KMS-11 (cell line): ENCODE data around the gene TASP1.

ENCODE experiments used
- H2AFZ ChIP-seq: fragments of 200-600 bp; sonication (generic); 2 replicates; pipeline ENCODE4 v1.6.1; 2016; ENCODE audit warnings: antibody characterized with exemption, mixed run types, low read depth
- H3K27ac ChIP-seq: fragments of 200-600 bp; sonication (generic); 2 replicates; pipeline ENCODE4 v1.6.1; 2016; ENCODE audit warnings: mild to moderate bottlenecking, mixed run types
- H3K27me3 ChIP-seq: fragments of 200-600 bp; sonication (generic); 2 replicates; pipeline ENCODE4 v1.6.1; 2017; ENCODE audit warnings: mild to moderate bottlenecking, low read depth, mixed run types, moderate library complexity; ENCODE audit not compliant: insufficient read depth
- H3K36me3 ChIP-seq: fragments of 200-600 bp; sonication (generic); 2 replicates; pipeline ENCODE4 v1.6.1; 2017; ENCODE audit warnings: mild to moderate bottlenecking, mixed run types; ENCODE audit not compliant: insufficient read depth
- H3K4me1 ChIP-seq: fragments of 200-600 bp; sonication (generic); 2 replicates; pipeline ENCODE4 v1.6.1; 2016; ENCODE audit warnings: mild to moderate bottlenecking, low read depth, mixed run types; ENCODE audit not compliant: poor library complexity, severe bottlenecking
- H3K4me2 ChIP-seq: fragments of 200-600 bp; sonication (generic); 2 replicates; pipeline ENCODE4 v1.7.0; 2016; ENCODE audit warnings: mild to moderate bottlenecking, mixed run types
- H3K4me3 ChIP-seq: fragments of 200-600 bp; sonication (generic); IDR thresholded peaks from 2 replicates; pipeline ENCODE4 v1.6.1; 2017; ENCODE audit warnings: low read depth, low read length, mixed read lengths; ENCODE audit not compliant: insufficient read depth
- H3K79me2 ChIP-seq: fragments of 200-600 bp; sonication (generic); 2 replicates; pipeline ENCODE4 v1.6.1; 2016; ENCODE audit warnings: low read depth, mixed run types; ENCODE audit not compliant: insufficient read depth
- H3K9ac ChIP-seq: fragments of 200-600 bp; sonication (generic); 2 replicates; pipeline ENCODE4 v1.6.1; 2016; ENCODE audit warnings: mild to moderate bottlenecking, mixed run types
- H4K20me1 ChIP-seq: fragments of 200-600 bp; sonication (generic); 2 replicates; pipeline ENCODE4 v1.6.1; 2016; ENCODE audit warnings: mild to moderate bottlenecking, mixed run types; ENCODE audit not compliant: insufficient read depth
- TF ChIP-seq, protein P1 (sequence below): fragments of 200-600 bp; sonication (generic); conservative IDR thresholded peaks from 2 replicates; pipeline ENCODE4 v1.6.1; 2017; ENCODE audit warnings: low read depth, mild to moderate bottlenecking, antibody characterized with exemption, low read length, moderate library complexity, mixed read lengths

The TASP1 gene

DNA sequence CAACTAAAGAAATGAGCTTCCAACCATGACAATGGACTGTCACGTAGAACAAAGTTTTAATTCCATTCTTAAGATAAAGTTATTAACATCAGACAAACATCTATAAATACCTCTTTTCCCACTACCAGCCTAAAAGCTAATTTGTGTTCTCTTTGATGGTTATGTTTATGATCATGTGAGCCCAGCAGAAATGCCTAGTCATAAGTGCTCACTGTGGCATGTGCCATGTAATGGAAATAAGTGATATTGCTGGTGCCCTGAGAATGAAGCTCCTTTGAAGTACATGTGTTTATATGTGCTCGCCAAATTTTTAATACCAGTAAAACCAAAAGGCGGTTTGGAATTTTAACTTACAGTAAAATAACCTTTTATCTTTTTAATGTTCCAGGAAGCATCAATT, 211.9 kb downstream of the TASP1 start:
- H3K4me3 ChIP-seq = no peak overlapping the region
- no peaks in the 10 kb centered on the region for H3K79me2 ChIP-seq
- H4K20me1 ChIP-seq = no peaks in the 10 kb centered on the region
- TF ChIP-seq, protein P1, sequence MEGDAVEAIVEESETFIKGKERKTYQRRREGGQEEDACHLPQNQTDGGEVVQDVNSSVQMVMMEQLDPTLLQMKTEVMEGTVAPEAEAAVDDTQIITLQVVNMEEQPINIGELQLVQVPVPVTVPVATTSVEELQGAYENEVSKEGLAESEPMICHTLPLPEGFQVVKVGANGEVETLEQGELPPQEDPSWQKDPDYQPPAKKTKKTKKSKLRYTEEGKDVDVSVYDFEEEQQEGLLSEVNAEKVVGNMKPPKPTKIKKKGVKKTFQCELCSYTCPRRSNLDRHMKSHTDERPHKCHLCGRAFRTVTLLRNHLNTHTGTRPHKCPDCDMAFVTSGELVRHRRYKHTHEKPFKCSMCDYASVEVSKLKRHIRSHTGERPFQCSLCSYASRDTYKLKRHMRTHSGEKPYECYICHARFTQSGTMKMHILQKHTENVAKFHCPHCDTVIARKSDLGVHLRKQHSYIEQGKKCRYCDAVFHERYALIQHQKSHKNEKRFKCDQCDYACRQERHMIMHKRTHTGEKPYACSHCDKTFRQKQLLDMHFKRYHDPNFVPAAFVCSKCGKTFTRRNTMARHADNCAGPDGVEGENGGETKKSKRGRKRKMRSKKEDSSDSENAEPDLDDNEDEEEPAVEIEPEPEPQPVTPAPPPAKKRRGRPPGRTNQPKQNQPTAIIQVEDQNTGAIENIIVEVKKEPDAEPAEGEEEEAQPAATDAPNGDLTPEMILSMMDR = no peak
- H3K27ac ChIP-seq = no peak overlapping the region
- no peaks in the 10 kb centered on the region for H3K27me3 ChIP-seq
- H3K4me1 ChIP-seq = no peaks in the 10 kb centered on the region
- no peak overlapping the region for H3K4me2 ChIP-seq
- H3K9ac ChIP-seq = no peak overlapping the region
- no peak overlapping the region for H2AFZ ChIP-seq
- no peaks in the 10 kb centered on the region for H3K36me3 ChIP-seq

DNA sequence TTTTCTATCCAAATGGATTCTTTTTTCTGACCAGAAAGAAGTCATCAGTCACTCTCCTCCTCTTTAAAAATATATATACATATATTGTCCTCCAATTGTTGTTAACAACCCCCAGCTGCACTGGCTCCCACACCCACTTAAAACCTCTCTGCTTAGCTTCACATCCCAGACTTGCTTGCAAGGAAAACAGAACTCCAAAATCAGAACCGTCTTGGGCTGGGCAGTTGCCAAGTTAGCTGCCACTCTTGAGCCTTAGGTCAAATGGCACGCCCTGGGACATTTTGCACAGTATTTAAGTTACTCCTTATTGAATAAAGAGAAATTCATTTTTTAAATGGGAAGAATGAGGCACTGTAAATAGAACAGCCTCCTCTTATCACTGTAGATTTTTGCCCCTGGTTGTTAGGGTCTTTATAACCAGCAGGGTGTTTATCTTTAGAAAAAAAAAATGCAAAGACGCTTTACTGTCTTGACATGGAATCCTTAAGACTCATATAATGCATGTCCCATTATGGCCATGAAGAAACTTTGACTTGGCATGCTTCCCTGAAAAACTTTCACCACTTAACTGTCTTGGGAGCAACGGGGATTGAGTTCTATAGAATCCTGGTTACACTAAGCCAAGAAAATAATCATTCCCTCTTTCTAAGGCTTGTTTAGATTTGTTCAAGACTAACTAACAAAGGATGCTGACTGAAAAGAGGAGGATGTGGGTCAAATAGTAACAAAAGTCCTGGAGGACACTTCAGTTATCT, 213.2 kb downstream of the TASP1 start:
- H2AFZ ChIP-seq = no peak overlapping the region
- no peak overlapping the region for H3K4me2 ChIP-seq
- no peaks in the 10 kb centered on the region for H3K79me2 ChIP-seq
- H3K4me3 ChIP-seq = no peak overlapping the region
- H3K4me1 ChIP-seq = no peaks in the 10 kb centered on the region
- TF ChIP-seq, protein P1 = no peak
- no peaks in the 10 kb centered on the region for H3K36me3 ChIP-seq
- no peak overlapping the region for H3K9ac ChIP-seq
- H4K20me1 ChIP-seq = no peaks in the 10 kb centered on the region
- no peaks in the 10 kb centered on the region for H3K27me3 ChIP-seq
- H3K27ac ChIP-seq = no peak overlapping the region

GRCh38 chr20:13424174-13424833, 214.4 kb downstream of the TASP1 start:
- Histone ChIP-seq H4K20me1 (no peaks in the 10 kb centered on the region), H3K27me3 (no peaks in the 10 kb centered on the region), H3K27ac (no peak overlapping the region), H3K4me1 (no peaks in the 10 kb centered on the region), H3K36me3 (no peaks in the 10 kb centered on the region), H2AFZ (no peak overlapping the region), H3K4me3 (no peak overlapping the region), H3K9ac (no peak overlapping the region), H3K79me2 (no peaks in the 10 kb centered on the region), H3K4me2 (no peak overlapping the region)
- TF ChIP-seq, protein P1 = no peak

DNA sequence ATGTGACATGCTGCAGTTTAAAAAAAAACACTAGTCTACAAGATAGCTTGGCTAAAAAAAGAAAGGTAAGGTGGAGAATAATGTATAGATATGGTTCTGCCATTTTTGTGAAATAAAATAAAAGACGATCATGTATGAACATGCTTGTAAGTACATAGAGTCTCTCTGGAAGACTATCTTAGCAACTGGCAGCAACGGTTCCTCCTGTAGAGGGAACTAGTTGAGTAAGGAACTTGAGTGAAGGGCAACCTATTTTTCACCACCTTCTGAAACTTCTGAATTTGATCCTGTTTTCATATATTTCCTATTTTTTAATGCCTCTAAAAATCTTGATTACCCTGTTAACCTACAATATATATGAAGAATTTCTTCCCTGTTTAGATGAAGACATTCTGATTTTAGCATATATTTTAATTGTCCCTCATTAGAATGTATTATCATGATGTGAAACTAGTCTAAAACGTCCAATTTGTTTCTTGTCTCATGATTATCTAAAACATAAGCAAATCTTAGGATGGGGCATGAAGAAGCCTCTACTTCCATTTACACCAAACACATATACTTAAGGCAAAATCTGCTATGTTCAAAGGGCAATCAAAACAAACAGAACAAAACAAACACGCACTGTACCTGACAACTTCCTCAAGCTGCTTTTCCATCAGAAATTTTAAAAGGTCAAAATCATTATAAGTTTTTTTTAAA, 215.1 kb downstream of the TASP1 start:
- no peaks in the 10 kb centered on the region for H3K79me2 ChIP-seq
- no peak overlapping the region for H3K4me2 ChIP-seq
- H2AFZ ChIP-seq = no peak overlapping the region
- H3K36me3 ChIP-seq = no peaks in the 10 kb centered on the region
- TF ChIP-seq, protein P1 = no peak
- H4K20me1 ChIP-seq = no peaks in the 10 kb centered on the region
- no peaks in the 10 kb centered on the region for H3K27me3 ChIP-seq
- no peak overlapping the region for H3K27ac ChIP-seq
- no peaks in the 10 kb centered on the region for H3K4me1 ChIP-seq
- no peak overlapping the region for H3K4me3 ChIP-seq
- H3K9ac ChIP-seq = no peak overlapping the region
